Lower leg skin (tissue), 4 donors: ENCODE measurements around the gene CHPF2. TPM values are rescaled to one million over a fixed set of nuclear protein-coding genes. Genes with fewer than 3 reads are reported as not detected.

Source experiments
- DNase-seq, 2 donors: peaks; one replicate each; pipeline ENCODE4 v3.0.0-alpha.2; 2019; ENCODE audit warnings: low spot score in 2 of 2
- H3K4me3 ChIP-seq: fragments of 200-600 bp; sonication (generic); 2 replicates; pipeline ENCODE4 v1.5.1; 2017; ENCODE audit warnings: mild to moderate bottlenecking, low read depth; ENCODE audit not compliant: poor library complexity, severe bottlenecking
- CTCF ChIP-seq, 3 donors: fragments of 450-650 bp; IDR thresholded peaks; one replicate each; pipeline ENCODE4 v1.5.1; 2016; ENCODE audit warnings: antibody characterized with exemption in 3 of 3, mild to moderate bottlenecking in 3 of 3, moderate library complexity in 2 of 3
- POLR2A ChIP-seq, 2 donors: fragments of 450-650 bp; IDR thresholded peaks; one replicate each; pipeline ENCODE4 v1.6.1; 2016 to 2017; ENCODE audit warnings: antibody characterized with exemption in 2 of 2, mild to moderate bottlenecking in 1 of 2, moderate library complexity in 1 of 2
- WGBS, 2 donors: methylation state at CpG; one replicate each; pipeline ENCODE4 v1.1.5; 2018; 5-methylcytosine and 5-hydroxymethylcytosine counted together
- intact Hi-C: fragments of 100-400 bp; cut with DNase I; formaldehyde crosslinking; loops from one replicate; pipeline ENCODE4 v1.15.0; 2023; ENCODE audit warnings: low total_unique reads
- total RNA-seq, 4 donors: library from RNA; depleted of rRNA; stranded (reverse); fragments of >200 nt; gene quantifications; one replicate each; pipeline ENCODE4 v1.1.0, GENCODE V29; 2016

CHPF2 gene
- total RNA-seq, 4 donors from 2014 or later, result 15.4 to 32.2 (median 26.7) TPM

- intact Hi-C loops, result no loop called here
- no peak overlapping the region for H3K4me3 ChIP-seq
- 32 to 43% methylated on average over 7 of the region's 7 CpGs for WGBS, 2 donors
- peak; percentile 89 to 95 for DNase-seq
- TF ChIP-seq CTCF (IDR thresholded peaks at IDR 0.05) (no peak), POLR2A (IDR thresholded peaks at IDR 0.05) (no peak)
Measured at GRCh38 chr7:151271699-151272355, 39.5 kb downstream of the CHPF2 start.

- H3K4me3 ChIP-seq, result no peak overlapping the region
- TF ChIP-seq CTCF (IDR thresholded peaks at IDR 0.05) (no peak), POLR2A (IDR thresholded peaks at IDR 0.05) (no peak)
- WGBS, 2 donors, result 30 to 45% methylated on average over 10 of the region's 10 CpGs
- no peak for DNase-seq
- intact Hi-C loops, result no loop called here
Measured at GRCh38 chr7:151272405-151272804, 40.1 kb downstream of the CHPF2 start.

- DNase-seq, result no peak
- 39 to 46% methylated on average over 7 of the region's 7 CpGs for WGBS, 2 donors
- no peak for TF ChIP-seq CTCF (IDR thresholded peaks at IDR 0.05)
- intact Hi-C loops, result no loop called here
- no peak overlapping the region for H3K4me3 ChIP-seq
Measured at GRCh38 chr7:151272877-151273276, 40.6 kb downstream of the CHPF2 start.

GRCh38 chr7:151273651-151274390 lies 41.5 kb downstream of the CHPF2 start:
- TF ChIP-seq CTCF (IDR thresholded peaks at IDR 0.05) (no peak), POLR2A (IDR thresholded peaks at IDR 0.05) (no peak)
- no peak overlapping the region for H3K4me3 ChIP-seq
- no peak for DNase-seq
- intact Hi-C loops, result no loop called here
- 48 to 65% methylated on average over 9 of the region's 9 CpGs for WGBS, 2 donors

GRCh38 chr7:151274396-151274795 lies 42.1 kb downstream of the CHPF2 start:
- TF ChIP-seq CTCF (IDR thresholded peaks at IDR 0.05), result no peak
- TF ChIP-seq POLR2A (IDR thresholded peaks at IDR 0.05), result no peak
- 45 to 52% methylated on average over 9 of the region's 9 CpGs for WGBS, 2 donors
- DNase-seq, result no peak
- intact Hi-C loops, result no loop called here
- no peak overlapping the region for H3K4me3 ChIP-seq
